NB4 (cell line): ENCODE measurements around the gene KCNQ1.
A peak's percentile ranks its signal among the peaks of the same experiment; 100 is the strongest.

Experiments
- DNase-seq: peaks from one replicate; pipeline ENCODE4 v3.0.0; 2010; ENCODE audit warnings: low read depth
- H3K4me3 ChIP-seq: one replicate; pipeline ENCODE4 v1.5.1; 2011; ENCODE audit warnings: mild to moderate bottlenecking, low read depth, low read length, moderate library complexity
- MAX ChIP-seq: IDR thresholded peaks from 2 replicates; pipeline ENCODE4 v1.6.1; 2011; ENCODE audit warnings: low read depth, low read length
- MYC ChIP-seq: IDR thresholded peaks from 2 replicates; pipeline ENCODE4 v1.6.1; 2011; ENCODE audit warnings: low read depth, low read length
- POLR2A ChIP-seq: IDR thresholded peaks from 2 replicates; pipeline ENCODE4 v1.6.1; 2011; ENCODE audit warnings: mild to moderate bottlenecking; ENCODE audit not compliant: insufficient read length; ENCODE audit errors: extremely low read depth
- TF ChIP-seq, protein P1 (sequence below): IDR thresholded peaks from one replicate; pipeline ENCODE4 v1.5.1; 2012; ENCODE audit warnings: low read depth, low read length

The KCNQ1 gene

DNA sequence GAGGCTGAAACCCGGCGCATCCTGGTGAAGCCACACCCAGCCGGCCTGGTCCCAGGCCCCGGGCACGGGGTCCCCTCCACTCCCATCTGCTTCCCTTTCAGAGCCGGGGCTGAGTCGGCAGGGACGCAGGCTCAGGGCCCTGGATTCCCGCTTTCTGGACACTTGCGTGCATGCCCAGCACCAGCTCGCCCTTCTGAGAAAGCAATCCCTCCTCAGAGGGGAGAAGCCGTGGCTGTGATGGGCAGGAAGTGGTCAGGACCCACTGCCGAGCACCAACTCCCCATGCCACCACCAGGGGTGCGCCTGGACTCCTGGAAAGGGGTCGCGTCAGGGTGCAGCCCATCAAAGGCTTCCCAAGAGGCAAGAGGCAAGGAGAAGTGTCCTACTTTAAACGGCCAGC lies 425.7 kb downstream of the KCNQ1 start:
- no peak overlapping the region for H3K4me3 ChIP-seq
- TF ChIP-seq POLR2A (no peak), MYC (no peak), MAX (no peak; the same call in 1 of the 2 replicates)
- TF ChIP-seq, protein P1, sequence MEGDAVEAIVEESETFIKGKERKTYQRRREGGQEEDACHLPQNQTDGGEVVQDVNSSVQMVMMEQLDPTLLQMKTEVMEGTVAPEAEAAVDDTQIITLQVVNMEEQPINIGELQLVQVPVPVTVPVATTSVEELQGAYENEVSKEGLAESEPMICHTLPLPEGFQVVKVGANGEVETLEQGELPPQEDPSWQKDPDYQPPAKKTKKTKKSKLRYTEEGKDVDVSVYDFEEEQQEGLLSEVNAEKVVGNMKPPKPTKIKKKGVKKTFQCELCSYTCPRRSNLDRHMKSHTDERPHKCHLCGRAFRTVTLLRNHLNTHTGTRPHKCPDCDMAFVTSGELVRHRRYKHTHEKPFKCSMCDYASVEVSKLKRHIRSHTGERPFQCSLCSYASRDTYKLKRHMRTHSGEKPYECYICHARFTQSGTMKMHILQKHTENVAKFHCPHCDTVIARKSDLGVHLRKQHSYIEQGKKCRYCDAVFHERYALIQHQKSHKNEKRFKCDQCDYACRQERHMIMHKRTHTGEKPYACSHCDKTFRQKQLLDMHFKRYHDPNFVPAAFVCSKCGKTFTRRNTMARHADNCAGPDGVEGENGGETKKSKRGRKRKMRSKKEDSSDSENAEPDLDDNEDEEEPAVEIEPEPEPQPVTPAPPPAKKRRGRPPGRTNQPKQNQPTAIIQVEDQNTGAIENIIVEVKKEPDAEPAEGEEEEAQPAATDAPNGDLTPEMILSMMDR = peak; percentile 38
- DNase-seq = peak; percentile 66

DNA sequence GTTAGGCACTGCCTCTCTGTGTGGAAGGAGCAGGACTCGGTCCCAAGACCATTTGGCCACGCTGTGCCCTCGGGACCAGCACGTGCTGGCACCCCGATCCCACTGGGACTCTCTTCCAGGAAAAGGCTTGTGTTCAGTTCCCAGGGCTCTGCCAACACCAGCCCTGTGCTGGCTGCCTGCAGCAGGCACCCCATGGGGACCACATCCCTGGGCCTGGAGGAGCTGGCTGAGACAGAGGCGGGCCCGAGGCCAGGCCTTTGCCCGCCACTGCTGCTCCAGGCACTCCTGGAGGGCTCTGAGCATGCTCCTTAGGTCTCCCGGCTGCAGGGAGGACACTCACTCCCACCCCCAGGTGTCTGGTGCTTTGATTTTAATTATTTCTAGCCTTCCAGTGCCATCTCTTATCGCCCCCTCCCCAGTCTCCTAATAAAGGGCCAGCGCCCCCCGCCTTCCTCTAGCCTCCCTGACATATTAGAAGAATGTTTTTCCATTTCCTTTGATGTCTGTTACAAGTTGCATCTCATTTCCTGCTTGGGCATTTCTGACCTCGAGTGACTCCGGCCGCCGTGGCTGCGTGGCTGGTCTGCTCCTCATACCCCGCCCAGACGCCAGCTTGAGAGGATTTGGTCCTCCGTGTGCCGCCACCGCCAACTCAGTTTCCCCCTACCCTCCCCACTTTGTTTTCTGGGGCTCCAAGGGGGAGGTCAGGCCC lies 426.3 kb downstream of the KCNQ1 start:
- DNase-seq = no peak
- TF ChIP-seq MAX (no peak), MYC (no peak), POLR2A (no peak)
- TF ChIP-seq, protein P1 = no peak
- no peak overlapping the region for H3K4me3 ChIP-seq

- TF ChIP-seq, protein P1 = no peak
- TF ChIP-seq MYC = no peak
- TF ChIP-seq MAX = no peak
- TF ChIP-seq POLR2A = no peak
- no peak overlapping the region for H3K4me3 ChIP-seq
- DNase-seq = no peak
Measured at GRCh38 chr11:2874963-2875362, 430.2 kb downstream of the KCNQ1 start.

DNA sequence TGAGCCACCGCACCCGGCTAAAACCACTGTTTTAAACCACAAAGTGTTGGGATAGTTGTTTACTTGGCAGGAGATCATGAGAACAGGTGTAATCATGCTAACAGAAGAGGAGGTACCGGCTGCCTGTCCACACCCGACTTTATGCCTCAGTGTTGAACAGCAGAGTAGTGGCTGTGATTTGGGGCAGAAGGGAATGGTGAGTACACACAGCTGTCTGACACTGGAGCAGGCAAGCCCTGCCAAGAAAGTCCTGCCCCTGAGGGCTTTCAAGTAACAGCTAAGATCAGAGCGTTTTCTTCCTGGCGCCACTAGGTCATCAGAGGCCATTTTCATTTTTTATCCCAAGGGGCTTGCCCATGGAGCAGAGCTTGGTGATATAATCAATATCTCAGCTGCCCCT lies 432.7 kb downstream of the KCNQ1 start:
- TF ChIP-seq MYC = no peak
- no peak for TF ChIP-seq MAX
- no peak for TF ChIP-seq POLR2A
- TF ChIP-seq, protein P1 = no peak
- no peak overlapping the region for H3K4me3 ChIP-seq
- no peak for DNase-seq

GRCh38 chr11:2878782-2879181 lies 434.0 kb downstream of the KCNQ1 start:
- H3K4me3 ChIP-seq = no peak overlapping the region
- no peak for DNase-seq

More at GRCh38 chr11:2878782-2879181, 434.0 kb downstream of the KCNQ1 start:
- TF ChIP-seq POLR2A = no peak
- no peak for TF ChIP-seq MAX
- no peak for TF ChIP-seq MYC
- TF ChIP-seq, protein P1 = no peak
